AG04450 (cell line): Measurements from ENCODE around the gene HDAC10. TPM values are rescaled to one million over a fixed set of nuclear protein-coding genes. Genes with fewer than 3 reads are reported as not detected.

ENCODE experiments used
- CTCF ChIA-PET: fragments of 300-600, 350-600 bp; formaldehyde crosslinking; extraction: SDS; loops from one replicate; lab custom pipeline; 2022; ENCODE audit warnings: antibody characterized with exemption, inconsistent platforms; lab: Charles Lee
- POLR2A ChIA-PET: fragments of 350-600 bp; formaldehyde crosslinking; extraction: SDS; loops from one replicate; lab custom pipeline; 2021; ENCODE audit warnings: antibody characterized with exemption, inconsistent platforms; lab: Yijun Ruan, JAX
- DNase-seq: peaks from one replicate; pipeline ENCODE4 v3.0.0-alpha.2; 2011; ENCODE audit warnings: low read depth, low spot score
- H3K27ac ChIP-seq: one replicate; pipeline ENCODE4 v1.5.1; 2012; ENCODE audit warnings: low read depth, low read length, control low read depth
- H3K27me3 ChIP-seq: one replicate; pipeline ENCODE4 v1.6.0; 2012; ENCODE audit warnings: low read length; ENCODE audit not compliant: control insufficient read depth, insufficient read depth
- H3K4me3 ChIP-seq: 2 replicates; pipeline ENCODE4 v1.5.1; 2011; ENCODE audit warnings: mild to moderate bottlenecking, low read depth, low read length, control low read depth
- H3K9me3 ChIP-seq: 2 replicates; pipeline ENCODE4 v1.5.1; 2012; ENCODE audit warnings: low read length; ENCODE audit not compliant: control insufficient read depth, insufficient read depth
- polyA plus RNA-seq: library from polyadenylated mRNA; depleted of rRNA; stranded (reverse); fragments of >200 nt; gene quantifications from 2 replicates; pipeline ENCODE4 v1.2.3, GENCODE V29; 2011
- TF ChIP-seq, protein P1 (sequence below): IDR thresholded peaks from 2 replicates; pipeline ENCODE4 v1.5.1; 2011; ENCODE audit warnings: low read depth, low read length, control low read depth, inconsistent platforms

The HDAC10 gene
- polyA plus RNA-seq, 1 experiment: 7.0 TPM

DNA sequence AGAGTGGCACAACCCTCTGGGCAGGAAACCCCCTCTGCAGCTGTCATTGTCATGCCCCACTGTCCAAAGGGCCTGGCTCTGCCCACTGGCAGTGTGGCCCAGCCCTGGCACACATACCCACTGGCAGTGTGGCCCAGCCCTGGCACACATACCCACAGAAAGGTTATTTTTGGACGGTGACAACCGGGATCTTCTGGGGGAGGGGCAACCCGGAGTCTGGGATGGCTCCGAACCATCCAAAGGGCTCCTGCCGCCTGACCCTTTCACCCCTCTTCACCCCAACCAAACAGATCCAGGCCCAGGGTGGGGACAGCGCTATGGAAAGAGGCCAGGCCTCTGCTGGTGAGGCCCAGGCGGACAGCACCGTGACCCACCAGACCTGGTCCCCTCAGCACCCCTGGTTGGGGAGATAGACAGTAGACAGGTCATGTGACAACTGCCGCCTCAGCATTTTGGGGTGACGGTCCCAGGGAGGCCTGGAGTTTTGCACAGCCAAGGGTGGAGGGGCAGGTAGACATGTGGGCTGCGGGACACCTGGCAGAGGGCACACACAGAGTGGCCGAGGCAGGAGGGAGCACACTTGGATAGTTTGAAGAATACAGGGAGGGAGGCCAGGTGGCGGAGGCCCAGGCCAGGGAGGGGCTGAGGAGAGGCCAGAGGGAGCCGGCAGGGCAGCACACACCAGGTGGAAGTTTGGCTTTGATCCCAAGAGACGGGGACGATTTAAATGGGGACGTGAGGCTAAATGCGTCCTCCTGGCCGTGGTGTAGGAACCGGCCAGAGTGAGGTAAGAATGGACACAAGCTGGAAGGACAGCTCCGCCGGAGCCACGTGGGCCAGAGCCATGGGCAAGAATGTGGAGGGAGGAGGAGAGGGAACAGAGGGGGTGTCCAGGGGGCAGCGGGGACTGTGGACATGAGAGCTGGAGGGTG, 7.6 kb upstream of the HDAC10 start:
- Histone ChIP-seq H3K27me3 (no peaks in the 10 kb centered on the region), H3K4me3 (no peak overlapping the region), H3K27ac (no peak overlapping the region), H3K9me3 (no peaks in the 10 kb centered on the region; the same call in 1 of the 2 replicates)
- TF ChIP-seq, protein P1, sequence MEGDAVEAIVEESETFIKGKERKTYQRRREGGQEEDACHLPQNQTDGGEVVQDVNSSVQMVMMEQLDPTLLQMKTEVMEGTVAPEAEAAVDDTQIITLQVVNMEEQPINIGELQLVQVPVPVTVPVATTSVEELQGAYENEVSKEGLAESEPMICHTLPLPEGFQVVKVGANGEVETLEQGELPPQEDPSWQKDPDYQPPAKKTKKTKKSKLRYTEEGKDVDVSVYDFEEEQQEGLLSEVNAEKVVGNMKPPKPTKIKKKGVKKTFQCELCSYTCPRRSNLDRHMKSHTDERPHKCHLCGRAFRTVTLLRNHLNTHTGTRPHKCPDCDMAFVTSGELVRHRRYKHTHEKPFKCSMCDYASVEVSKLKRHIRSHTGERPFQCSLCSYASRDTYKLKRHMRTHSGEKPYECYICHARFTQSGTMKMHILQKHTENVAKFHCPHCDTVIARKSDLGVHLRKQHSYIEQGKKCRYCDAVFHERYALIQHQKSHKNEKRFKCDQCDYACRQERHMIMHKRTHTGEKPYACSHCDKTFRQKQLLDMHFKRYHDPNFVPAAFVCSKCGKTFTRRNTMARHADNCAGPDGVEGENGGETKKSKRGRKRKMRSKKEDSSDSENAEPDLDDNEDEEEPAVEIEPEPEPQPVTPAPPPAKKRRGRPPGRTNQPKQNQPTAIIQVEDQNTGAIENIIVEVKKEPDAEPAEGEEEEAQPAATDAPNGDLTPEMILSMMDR: no peak
- no peak for DNase-seq
- CTCF ChIA-PET: interaction anchor here (0.8 to 1.1 kb wide), 2 partner anchors 83 kb away, joined by 3 to 4 read pairs; no protein-coding TSS in a partner anchor
- POLR2A ChIA-PET: no interaction called here

DNA sequence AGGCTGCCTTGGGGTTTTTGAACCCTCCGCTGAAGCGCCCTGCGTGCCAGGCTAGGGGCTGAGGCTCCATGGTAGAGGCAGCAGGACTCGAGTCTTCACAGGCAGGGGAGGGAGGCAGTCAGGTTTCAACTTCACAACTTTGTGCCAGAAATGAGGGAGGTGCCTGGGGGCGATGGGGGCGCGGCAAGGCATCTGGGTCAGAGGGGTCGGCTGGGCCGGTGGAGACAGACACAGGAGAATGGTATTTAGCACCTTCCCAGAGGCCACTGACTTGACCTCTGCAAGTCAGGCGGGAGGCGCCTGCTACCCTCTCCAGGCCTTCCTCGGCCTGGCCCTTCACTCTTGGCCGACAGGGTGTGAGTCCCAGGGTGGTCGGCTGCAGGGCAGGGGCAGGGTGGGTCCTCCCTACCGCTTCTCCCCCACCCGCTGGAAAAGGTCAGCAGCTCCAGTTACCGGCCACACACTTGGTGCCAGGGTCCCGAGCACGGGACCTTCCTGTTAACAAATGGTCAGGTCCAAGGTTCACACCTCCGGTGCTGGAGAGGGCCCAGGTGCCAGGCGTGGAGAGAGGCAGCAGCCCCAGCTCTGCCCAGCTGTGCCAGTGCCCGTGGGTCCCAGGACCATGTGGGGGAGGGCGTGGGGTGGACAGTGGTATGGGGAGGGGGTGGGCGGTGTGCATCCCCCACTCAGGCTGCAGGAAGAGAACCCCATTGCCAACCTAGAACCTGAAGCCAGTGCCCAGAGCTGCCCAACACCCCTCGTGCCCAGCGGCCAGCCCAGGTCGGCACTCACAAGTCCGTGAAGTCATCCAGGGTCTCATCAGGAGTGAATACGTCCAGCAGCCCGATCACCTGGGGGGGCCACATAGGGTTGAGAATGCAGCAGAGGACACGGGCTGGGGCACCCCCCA, 6.6 kb upstream of the HDAC10 start:
- Histone ChIP-seq H3K4me3 (no peak overlapping the region), H3K9me3 (no peaks in the 10 kb centered on the region; the same call in 1 of the 2 replicates), H3K27ac (no peak overlapping the region), H3K27me3 (no peaks in the 10 kb centered on the region)
- no peak for DNase-seq
- ChIA-PET CTCF (interaction anchor here (0.8 kb wide), 1 partner anchor 84 kb away, joined by 3 read pairs; no protein-coding TSS in a partner anchor), POLR2A (no interaction called here)
- TF ChIP-seq, protein P1: no peak

DNA sequence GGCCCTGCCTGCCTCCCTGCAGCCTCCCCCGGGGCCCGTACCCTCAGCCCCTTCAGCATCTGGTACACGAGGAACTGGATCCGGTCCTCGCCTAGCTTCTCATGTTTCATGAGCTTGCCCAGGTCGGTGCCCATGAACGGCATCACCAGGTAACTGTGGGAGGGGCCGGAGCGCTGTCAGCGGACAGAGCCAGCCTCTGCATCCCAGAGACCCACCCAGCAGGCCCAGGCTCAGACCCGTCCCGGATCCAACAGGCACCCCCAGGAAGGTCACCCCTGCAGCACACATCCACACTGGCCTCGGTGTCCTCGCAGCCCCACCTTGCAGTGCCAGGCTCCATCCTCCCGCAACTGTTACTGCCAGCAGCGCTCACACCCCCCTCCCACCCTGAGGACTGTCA, 6.0 kb upstream of the HDAC10 start:
- no peak overlapping the region for H3K27ac ChIP-seq
- H3K4me3 ChIP-seq: no peak overlapping the region
- ChIA-PET CTCF (no interaction called here), POLR2A (no interaction called here)
- H3K9me3 ChIP-seq: no peaks in the 10 kb centered on the region; the same call in 1 of the 2 replicates
- DNase-seq: no peak
- TF ChIP-seq, protein P1: no peak
- H3K27me3 ChIP-seq: no peaks in the 10 kb centered on the region

DNA sequence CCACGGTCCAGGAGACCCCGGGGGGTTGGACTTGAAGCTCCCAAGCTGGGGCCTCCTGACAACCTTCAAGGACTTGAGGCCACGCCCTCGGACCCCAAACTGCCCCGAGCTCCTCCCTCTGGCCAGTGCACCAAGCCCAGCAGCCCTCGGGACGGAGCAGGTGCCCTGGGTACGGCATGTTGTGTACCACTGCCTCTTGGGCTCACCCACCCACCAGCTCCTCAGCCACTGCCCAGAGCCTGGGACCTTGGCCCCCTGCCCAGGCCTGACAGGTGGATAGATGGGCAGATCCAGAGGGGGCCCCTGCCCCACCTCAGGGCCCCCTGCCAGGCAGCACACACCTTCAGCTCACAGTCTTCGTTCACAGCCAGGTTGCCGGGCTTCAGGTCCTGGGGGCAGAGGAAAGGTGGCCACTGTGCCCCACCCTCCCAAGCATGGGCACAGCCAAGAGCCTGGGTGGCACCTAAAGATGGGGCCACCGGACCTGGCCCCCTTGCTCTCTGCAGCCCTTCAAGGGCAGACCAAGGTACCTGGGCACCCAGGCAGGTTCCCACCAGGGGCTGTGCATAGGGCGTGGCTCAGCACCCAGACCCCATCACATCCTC, 5.3 kb upstream of the HDAC10 start:
- POLR2A ChIA-PET: no interaction called here
- no peak overlapping the region for H3K4me3 ChIP-seq
- no peak for DNase-seq
- no peaks in the 10 kb centered on the region for H3K27me3 ChIP-seq
- H3K27ac ChIP-seq: no peak overlapping the region
- TF ChIP-seq, protein P1: no peak
- CTCF ChIA-PET: interaction anchor here (1.0 kb wide), 1 partner anchor 111 kb away, joined by 3 read pairs; no protein-coding TSS in a partner anchor
- no peaks in the 10 kb centered on the region; the same call in 1 of the 2 replicates for H3K9me3 ChIP-seq
